C4-2B (cell line): ENCODE results near the gene PDE8B.

Experiments used
- CTCF ChIP-seq: fragments of 450-650 bp; conservative IDR thresholded peaks from 2 replicates; pipeline ENCODE4 v1.5.1; 2017; ENCODE audit warnings: mild to moderate bottlenecking
- ZFX ChIP-seq: fragments of 450-650 bp; IDR thresholded peaks from 2 replicates; pipeline ENCODE4 v1.6.1; 2017

DNA sequence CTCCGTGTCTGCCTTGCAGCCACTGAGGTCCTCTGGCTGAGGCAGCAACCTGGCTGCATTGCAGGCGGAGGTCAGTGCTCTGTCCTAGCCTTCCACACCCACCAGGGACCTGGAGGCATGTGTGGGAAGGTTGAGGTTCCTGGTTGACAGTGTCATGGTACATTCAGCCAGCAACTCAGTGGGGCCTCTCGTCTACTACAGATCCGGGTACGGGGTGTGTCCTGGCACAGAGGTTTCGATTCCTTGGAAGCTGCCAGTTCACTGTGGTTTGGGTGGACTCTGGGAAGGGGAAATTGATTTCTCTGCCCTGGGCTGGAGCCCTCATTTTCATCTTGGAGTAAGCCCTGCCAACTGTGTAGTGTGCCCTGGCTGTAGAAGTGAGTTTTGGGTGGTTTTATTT lies 45.1 kb downstream of the PDE8B start:
- TF ChIP-seq CTCF (no peak), ZFX (no peak)
